Fibroblast of peridontal ligament (primary cell): Measurements from ENCODE around the gene TECPR1.

Experiments used
- DNase-seq: peaks from one replicate; pipeline ENCODE4 v3.0.0-alpha.2; 2010; ENCODE audit errors: extremely low read depth

TECPR1 gene

DNA sequence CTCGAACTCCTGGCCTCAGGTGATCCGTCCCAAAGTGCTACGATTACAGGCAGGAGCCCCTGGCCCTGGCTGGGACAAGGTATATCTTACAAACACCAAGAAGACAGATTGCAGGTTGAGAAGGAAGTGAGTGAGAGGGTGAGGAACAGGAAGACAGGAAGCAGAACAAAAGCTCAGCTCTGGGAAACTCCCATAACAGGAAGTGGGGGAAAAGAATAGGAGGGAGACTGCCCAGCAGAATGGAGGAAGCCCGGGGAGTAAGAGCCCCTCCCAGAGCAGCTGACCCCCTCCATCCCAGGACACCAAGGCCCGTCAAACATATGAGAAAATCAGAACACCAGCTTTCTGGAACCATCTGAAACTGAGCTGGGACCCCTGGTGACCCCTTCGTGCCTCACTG lies 2.9 kb downstream of the TECPR1 start:
- DNase-seq, result no peak

DNA sequence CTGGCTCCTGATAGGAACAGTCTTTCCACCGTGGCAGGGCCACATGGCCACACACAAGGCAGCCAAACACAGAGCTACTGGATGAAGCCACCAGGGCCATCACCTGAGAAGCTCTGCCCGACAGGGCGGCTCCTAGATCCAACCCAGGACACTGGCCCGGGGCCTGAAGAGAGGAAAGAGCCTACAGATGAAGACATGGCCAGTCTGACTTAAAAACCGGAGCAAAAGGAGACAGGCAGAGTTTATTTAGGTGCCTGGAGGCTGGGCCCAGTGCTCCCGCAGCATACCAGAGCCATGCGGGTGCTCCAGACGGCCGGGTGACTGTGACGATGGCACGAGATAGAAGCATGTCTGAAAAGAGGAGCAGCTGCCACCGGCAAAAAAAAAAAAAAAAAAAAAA lies 3.9 kb downstream of the TECPR1 start:
- DNase-seq, result no peak

DNA sequence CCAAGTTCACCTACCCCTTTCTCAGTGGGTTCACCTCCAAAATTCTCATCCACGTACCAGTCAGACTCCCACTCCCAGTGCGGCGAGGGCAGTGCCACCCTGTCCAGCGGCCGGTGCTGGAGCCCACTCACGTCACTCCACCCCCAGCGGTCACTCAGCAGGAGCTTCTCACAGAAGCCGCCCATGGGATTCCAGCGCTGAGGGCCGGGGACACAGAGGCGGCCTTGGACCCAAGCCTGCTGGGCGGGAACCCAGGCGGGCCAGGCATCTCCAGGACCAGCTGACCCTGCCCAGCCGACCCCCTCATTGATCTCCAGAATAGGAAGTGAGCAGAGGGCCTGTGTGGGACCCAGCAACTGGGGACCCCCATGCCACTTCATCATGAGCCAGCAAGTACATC lies 7.2 kb downstream of the TECPR1 start:
- DNase-seq, result no peak

DNA sequence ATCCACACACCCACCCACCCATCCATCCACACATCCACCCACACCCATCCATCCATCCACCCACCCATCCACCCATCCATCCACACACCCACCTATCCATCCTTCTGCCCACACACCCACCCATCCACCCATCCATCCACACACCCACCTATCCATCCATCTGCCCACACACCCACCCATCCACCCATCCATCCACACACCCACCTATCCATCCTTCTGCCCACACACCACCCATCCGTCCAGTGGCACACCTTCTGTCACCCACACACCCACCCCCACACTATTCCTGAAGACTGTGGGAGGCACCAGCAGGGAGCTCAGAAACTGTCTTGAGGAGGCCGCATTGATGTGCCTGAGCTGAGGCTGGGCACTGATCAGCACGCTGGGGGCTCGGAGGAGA lies 9.1 kb downstream of the TECPR1 start:
- DNase-seq, result no peak

DNA sequence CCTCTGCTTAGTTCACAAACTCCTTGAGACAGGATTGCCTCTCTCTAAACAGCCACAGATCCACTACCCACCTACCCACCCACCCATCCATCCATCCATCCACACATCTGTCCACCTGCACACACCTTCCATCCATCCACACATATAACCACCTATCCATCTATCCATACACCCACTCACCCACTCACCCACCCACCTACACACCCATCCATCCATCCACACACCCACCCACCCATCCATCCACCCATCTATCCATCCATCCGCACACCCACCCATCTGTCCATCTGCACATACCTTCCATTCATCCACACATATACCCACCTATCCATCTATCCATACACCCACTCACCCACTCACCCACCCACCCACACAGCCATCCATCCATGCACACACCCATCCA lies 9.7 kb downstream of the TECPR1 start:
- DNase-seq, result no peak

DNA sequence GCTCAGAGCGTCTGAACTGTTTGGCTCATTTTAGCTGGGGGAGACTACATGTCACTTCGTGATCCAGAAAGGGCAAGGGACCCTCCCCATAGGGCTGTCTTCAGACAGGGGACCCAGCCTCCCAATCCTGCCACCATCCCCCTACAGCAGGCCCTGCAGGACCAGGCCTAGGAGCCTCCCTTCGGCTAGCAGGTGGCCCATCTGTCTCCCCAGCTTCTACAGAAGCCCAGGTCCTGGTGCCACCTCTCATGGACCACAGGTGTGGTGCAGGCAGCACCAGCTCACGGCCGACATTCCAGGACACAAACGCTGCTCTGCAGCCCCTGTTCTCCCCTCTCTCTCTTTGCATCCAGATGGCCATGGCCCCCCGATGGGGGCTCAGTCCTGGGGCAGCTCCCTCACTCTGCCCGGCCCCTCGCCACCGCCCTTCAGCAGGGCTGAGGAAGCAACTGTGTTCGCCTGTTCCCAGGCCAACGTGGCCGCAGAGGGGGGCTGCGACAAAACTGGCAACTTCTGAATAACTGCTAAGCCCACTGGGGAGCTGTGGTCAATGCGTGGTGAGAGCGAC lies 10.3 kb downstream of the TECPR1 start:
- DNase-seq, result no peak

DNA sequence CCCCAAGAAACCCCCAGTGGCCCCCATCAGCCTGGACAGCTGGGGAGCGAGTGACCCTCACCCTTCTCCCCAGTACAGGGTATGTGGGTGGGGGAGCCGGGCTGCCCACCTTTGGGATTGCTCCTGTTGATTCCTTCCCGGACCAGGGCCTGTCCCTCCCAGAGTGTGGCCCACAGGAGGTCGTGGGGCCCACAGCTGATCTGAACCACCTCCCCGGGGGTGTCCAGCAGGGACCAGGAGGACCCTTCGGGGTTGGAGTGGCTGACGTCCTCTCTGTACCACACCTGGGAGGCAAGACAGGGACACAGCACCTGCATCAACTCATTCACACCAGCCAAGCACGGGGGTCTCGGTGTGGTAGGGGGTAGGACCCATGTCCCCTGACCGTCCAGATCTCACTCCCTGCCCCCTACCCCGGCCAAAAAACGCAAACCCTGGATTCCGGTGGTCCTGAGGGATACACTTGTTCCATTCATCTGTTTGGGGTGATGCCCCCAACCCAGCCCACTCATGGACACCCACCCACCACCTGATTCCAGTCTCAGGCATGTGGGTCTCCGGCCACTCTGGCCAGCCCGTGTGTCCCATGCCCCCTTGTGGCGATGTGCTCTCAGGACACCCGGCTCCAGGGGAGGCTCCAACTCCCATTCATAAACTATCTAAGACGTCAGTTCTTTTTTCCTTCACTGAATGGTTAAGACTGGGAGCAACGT lies 10.9 kb downstream of the TECPR1 start:
- peak; percentile 24 for DNase-seq

DNA sequence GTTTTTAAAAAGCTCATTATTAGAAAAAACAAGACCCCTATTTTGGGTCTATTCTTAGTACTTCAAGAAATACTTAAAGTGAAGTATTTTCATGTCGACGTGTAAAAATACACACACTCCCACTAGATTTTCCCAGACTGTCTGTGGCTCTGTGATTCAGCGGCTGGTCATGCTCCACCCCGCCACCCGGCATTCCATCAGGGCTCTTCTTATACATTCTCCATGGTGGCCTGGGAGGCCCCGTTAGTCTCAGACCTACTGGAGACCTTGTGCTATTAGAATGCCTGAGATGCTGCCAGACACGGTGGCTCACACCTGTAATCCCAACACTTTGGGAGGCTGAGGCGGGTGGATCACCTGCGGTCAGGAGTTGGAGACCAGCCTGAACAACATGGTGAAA lies 13.1 kb downstream of the TECPR1 start:
- no peak for DNase-seq

DNA sequence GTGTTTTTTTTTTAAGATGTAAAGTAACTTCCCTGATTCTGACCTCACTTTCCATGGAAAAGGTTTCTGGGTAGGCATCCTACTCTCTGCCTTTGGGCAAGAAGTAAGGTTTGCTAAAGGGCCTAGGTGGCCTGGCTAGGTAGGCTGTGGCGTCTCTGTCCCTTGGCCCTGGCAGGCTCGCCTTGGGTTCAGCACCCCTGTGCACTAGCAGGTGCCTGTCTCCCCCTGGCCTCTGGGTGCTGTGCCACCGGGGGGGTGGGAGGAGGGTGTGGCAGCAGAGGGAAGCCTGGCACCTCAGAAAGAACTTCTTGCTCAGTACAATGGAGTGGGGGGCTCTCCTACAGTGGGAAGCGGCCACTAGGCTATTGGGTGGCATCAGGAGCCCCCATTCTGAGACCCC lies 14.0 kb downstream of the TECPR1 start:
- DNase-seq, result no peak

DNA sequence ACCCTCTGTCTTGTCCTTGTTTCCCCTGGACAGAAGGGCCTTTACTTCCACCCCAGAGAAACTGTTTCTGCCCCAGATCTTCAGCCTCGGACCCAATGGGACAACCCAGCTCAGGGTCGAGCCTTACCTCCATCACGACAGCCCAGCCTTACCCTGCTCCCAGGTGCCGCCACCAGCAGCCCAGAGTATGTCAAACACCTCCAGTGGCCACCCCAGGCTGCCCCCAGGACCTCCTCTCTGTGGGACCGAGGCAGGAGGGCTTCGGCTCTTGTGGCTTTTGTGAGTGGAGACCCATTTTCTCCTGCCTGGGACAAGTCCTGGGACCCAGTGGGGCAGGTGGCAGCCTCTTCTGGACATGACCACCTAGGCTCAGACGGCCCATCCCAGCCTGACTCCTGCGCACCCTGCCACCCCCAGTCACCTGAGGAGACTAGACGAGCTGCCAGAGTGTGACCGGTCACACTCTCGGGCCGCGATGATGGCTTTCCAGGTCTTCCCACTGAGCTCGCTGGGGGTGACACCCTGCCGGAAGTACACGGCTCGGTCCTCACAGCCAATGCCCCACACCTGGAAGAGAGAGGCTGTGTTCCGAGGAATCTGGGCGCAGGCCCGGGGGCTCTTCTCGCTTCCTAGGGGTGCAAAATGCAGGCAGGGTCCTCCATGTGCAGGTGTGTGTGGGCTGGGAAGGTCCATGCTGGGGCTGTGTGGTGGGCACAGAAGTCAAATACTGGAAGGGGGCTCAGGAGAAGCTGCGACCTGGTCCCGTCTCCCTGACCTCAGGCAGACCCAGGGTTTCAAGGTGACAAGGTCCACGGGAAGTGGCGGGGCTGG lies 15.5 kb downstream of the TECPR1 start:
- no peak for DNase-seq

DNA sequence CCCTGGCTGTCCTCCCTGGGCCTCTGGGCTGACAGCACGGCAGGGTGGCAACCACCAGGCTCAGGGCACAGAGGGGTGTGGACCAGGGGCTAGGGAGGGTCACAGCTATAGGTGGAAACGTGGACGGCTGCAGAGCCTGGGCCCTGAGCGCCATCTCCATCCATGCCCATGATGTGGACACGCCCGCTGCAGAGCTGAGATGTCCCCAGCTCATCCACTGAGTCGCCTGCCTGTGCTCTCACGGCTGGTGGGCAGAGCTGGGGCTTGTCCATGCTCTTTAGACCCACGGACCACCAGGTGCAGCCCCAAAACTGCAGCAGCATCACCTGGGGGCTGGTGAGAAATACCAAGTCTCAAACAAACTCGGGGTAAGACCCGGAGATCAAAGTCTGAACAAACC lies 16.1 kb downstream of the TECPR1 start:
- no peak for DNase-seq

DNA sequence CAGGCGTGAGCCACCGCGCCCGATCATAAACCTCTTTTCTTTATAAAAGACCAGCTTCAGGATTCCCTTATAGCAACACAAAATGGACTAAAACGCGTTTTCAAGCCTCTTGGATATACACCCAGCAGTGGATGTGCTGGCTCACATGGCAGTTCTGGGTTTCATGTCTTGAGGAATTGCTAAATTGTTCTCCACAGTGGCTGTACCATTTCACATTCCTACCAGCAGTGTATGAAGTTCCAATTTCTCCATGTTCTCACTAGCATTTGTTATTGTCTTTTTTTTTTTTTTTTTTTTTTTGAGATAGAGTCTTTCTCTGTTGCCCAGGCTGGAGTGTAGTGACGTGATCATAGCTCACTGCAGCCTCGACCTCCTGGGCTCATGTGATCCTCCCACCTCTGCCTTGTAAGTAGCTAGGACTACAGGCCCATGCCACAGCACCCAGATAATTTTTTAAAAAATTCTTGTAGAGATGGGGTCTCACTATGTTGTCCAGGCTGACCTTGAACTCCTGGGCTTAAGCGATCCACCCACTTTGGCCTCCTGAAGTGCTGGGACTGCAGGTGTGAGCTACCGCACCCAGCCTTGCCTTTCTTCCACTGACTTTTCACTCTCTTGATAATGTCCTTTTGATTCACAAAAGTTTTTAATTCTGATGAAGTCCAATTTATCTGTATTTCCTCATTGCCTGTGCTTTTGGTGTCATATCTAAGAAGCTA lies 17.4 kb downstream of the TECPR1 start:
- peak; percentile 27 for DNase-seq

DNA sequence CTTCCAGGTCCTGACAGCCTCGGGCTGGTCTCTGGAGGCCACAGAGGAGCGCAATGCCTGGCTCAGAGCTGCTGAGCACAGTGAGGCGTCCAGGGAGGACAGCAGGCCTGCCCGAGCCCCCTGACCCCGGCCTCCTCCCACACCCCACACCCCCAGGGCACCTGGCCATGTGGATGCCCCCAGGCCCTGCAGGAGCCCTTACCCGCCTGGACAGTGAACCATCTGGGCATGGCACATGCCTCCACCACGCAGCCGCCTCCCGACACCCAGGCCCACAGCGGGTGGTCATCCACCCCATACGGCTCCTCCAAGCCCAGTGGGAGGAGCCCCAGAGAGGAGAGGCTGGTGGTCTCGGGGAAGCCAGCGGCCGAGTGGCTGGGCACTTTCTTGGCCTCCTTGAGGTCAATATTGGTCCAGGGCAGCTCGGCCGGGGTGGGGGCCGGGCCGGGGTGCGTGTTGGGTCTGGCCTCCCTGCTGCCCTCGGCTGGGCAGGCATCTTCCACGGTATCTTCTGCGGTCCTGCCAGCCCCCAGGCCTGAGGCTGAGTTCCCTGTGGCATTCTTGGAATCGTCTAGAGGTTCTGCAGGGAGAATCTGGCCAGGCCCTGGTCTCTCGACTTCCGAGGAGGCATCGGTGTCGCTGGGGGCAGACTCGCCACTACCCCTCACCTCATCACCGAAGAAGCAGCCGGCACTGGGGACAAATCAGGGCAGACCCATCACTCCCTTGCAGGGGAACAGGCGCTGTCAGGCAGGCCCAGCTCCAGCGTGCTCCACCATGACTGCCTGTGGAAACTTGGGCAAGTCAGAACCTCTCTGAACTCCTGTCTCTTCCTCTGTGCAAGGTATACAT lies 18.6 kb downstream of the TECPR1 start:
- DNase-seq, result no peak

DNA sequence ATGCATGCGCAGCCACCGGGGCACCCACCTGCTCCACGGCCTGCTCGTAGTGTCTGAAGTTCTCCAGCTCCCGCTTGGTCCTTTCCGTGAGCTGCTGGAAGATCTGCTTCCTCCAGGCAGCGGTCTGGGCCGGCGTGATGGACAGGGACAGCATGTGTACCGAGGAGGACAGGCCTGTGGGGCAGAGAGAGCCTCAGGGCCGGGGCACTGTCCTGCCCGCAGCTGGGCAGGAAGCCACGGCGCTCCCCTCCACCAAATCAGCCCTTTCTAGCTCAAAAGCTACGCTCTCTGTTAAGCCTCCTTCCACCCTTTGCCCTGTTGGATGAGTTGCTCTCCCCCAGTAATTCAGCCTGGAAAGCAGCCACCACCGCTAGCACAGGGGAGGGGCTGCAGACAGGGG lies 19.2 kb downstream of the TECPR1 start:
- DNase-seq, result no peak

DNA sequence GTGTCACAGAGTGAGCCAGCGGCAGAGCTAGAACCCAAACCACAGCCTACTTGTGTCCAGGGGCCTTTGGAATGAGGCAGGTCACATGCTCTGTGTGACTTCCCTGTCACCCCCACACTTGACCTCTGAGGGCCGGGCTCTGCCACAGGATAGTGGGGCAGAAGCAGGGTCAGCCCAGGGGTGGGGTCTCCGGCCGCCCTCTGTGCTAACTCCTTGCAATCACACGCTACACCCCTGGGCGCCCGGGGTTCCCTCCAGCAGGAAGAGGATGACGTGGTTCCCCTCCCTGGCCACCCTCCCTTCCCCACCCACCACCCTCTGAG lies 19.8 kb downstream of the TECPR1 start:
- DNase-seq, result no peak

DNA sequence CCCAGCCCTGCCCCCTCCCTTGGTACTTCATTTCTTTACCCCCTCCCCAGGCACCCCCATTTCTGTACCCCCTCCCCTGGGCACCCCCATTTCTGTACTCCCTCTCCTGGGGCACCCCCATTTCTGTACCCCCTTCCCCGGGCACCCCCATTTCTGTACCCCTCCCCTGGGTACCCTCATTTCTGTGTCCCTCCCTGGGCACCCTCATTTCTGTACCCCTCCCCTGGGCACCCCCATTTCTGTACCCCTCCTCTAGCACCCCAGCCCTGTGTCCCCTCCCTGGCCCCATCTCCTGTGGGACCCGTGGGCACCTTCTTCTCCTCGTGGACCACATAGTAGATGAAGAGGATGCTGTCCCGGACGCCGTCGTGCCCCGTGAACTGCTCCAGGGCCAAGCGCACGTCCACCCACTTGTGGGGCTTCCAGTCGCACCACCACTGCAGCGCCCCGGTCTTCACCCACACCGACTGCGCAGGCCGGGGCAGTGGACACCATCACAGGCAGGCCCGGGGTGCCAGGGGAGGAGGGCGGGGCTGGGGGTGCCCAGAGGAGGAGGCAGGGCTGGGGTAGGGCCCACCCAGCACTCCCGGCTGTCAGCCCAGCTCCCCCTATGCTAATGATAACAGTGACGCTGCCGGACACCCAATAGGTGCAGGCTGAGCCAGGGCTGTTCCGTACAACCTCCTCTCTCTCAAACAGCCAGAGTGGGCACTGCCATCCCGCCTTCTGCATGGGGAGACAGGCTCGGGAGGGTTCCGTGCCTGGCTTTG lies 20.4 kb downstream of the TECPR1 start:
- no peak for DNase-seq

DNA sequence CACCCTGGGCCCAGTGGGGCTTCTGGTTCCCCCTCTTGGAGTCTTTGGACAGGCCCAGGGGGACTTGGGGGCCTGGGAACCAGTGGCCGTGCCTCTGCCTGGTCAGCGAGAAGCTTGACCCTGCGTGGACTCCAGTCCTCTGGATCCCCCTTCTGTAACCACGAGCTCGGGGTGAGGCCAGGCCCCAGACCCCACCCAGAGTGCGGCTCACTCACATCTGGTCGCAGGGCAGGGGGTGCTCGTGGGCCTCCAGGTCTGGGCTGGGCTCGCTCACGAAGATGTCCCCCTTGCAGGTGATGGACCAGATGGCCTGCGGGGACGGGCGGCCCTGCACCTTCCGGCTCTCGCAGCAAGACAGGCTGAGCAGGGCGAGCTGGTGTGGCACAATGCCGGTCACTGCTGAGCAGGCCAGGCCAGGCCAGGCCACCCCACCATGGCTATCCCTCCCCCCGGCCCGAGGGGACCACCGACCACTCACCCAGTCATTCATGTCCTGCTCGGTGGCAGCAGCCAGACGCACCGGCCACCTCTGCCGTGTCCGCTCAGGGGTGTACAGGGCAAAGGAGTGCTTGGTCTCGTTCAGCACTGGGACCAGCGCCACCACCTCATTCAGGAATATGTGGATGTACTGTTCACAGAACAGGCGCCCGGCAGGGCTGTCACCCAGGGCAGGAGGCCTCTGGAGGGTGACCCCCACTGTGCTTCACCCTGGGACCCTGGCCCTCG lies 21.1 kb downstream of the TECPR1 start:
- no peak for DNase-seq

DNA sequence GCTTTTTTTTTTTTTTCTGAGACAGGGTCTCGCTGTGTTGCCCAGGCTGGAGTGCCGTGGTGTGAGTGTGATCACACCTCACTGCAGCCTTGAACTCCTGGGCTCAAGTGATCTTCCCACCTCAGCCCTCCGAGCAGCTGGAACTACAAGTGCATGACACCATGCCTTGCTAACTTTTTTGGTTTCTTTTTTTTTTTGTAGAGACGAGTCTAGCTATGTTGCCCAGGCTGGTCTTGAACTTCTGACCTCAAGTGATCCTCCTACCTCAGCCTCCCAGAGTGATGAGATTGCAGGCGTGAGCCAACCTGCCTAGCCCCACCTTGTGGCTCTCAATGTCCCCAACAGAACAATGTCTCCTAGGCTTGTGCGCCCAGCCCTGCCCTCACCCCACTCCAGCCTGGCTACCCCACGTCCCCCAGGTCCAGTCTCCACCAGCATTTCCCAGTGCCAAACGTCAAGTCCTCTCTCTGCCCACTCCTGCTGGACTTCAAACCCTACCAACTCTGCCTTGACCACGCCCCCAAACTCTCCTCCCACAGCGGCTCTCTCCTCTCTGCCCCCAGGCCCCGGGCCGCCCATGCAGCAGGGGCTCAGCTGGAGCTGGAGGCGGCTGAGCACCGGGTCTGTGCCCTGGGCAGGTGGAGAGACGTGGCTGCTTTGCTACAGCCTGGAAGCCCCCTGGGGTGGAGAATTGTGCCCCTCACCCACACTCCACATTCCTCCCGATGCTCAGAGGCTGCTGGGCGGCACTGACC lies 21.9 kb downstream of the TECPR1 start:
- DNase-seq, result no peak

DNA sequence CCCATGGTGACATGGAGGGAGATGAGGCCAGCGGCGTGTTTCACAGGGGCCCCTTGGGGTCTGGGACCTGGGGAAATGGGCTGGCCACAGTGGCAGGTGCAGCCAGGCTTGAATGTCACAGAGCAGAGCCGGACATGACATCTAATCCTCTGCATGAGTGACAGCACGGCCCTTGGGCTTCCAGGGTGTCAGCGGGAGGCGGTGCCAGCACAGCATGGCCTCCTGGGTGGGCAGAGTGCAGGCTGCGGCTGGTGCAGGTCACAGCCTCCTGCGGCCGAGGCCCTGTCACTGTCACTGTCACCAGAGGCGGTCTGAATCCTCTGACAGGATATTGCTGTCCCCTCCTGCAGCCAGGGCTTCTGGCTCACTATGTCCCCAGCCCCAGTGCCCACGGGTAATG lies 22.6 kb downstream of the TECPR1 start:
- no peak for DNase-seq

DNA sequence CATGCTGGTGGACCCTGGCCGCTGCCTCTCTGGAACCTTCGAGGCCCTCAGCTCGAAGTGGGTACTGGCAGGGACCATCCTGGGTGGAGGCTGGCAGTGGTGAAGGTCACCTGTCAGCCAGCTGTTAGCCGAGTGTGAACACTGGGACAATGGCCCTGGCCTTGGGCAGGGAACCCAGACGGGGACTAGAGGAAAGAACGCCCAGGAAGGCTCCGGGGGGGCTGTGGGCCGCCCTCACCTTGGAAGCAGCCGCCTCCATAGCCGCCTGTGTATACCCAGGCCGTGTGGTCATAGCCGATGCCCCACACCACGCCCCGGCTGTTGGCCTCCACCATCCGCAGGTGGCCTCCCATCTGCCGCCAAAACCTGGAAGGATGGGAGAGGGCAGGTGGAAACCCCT lies 23.2 kb downstream of the TECPR1 start:
- DNase-seq, result no peak
